OCI-LY1 (cell line): ENCODE measurements around the gene GNAL.

Experiments
- H2AFZ ChIP-seq: fragments of 200-600 bp; sonication (generic), shearing (Covaris generic); 2 replicates; pipeline ENCODE4 v1.6.0; 2014; ENCODE audit warnings: antibody characterized with exemption, mild to moderate bottlenecking, low read length
- H3F3A ChIP-seq: fragments of 200-600 bp; sonication (generic), shearing (Covaris generic); 2 replicates; pipeline ENCODE4 v1.6.0; 2014; ENCODE audit warnings: mild to moderate bottlenecking, antibody characterized with exemption, low read length, moderate library complexity; ENCODE audit not compliant: insufficient read depth
- H3K27ac ChIP-seq: fragments of 200-600 bp; sonication (generic); 2 replicates; pipeline ENCODE4 v1.5.1; 2014; ENCODE audit warnings: low read length, mixed run types, mild to moderate bottlenecking, low read depth; ENCODE audit not compliant: poor library complexity, severe bottlenecking
- H3K27me3 ChIP-seq: fragments of 200-600 bp; sonication (generic); 2 replicates; pipeline ENCODE4 v1.6.0; 2014; ENCODE audit warnings: antibody characterized with exemption, mild to moderate bottlenecking, low read length, moderate library complexity; ENCODE audit not compliant: insufficient read depth
- H3K36me3 ChIP-seq: fragments of 200-600 bp; sonication (generic); 2 replicates; pipeline ENCODE4 v1.6.1; 2014; ENCODE audit warnings: mild to moderate bottlenecking, antibody characterized with exemption, low read length, moderate library complexity, mixed read lengths; ENCODE audit not compliant: insufficient read depth
- H3K4me1 ChIP-seq: fragments of 200-600 bp; sonication (generic); 2 replicates; pipeline ENCODE4 v1.5.1; 2014; ENCODE audit warnings: mild to moderate bottlenecking, low read length, moderate library complexity; ENCODE audit not compliant: insufficient read depth, severe bottlenecking
- H3K4me2 ChIP-seq: fragments of 200-600 bp; sonication (generic), shearing (Covaris generic); 2 replicates; pipeline ENCODE4 v1.6.1; 2014; ENCODE audit warnings: low read length
- H3K4me3 ChIP-seq: fragments of 200-600 bp; sonication (generic); 2 replicates; pipeline ENCODE4 v1.5.1; 2014; ENCODE audit warnings: low read length, low read depth, mild to moderate bottlenecking, mixed read lengths; ENCODE audit not compliant: poor library complexity, severe bottlenecking
- H3K79me2 ChIP-seq: fragments of 200-600 bp; shearing (Covaris generic); 2 replicates; pipeline ENCODE4 v1.6.1; 2016; ENCODE audit warnings: mixed run types, low read length, mixed read lengths; ENCODE audit not compliant: insufficient read depth
- H3K9ac ChIP-seq: fragments of 200-600 bp; sonication (generic), shearing (Covaris generic); 2 replicates; pipeline ENCODE4 v1.6.1; 2014; ENCODE audit warnings: mild to moderate bottlenecking, low read length, mixed read lengths
- H3K9me2 ChIP-seq: fragments of 200-600 bp; sonication (generic), shearing (Covaris generic); 2 replicates; pipeline ENCODE4 v1.6.1; 2014; ENCODE audit warnings: low read depth, mild to moderate bottlenecking, low read length, mixed read lengths
- H3K9me3 ChIP-seq: fragments of 200-600 bp; shearing (Covaris generic); 2 replicates; pipeline ENCODE4 v1.6.1; 2014; ENCODE audit warnings: low read length, mixed read lengths
- H4K20me1 ChIP-seq: fragments of 200-600 bp; sonication (generic), shearing (Covaris generic); 2 replicates; pipeline ENCODE4 v1.6.0; 2016; ENCODE audit warnings: mild to moderate bottlenecking, low read length; ENCODE audit not compliant: insufficient read depth
- CTCF ChIP-seq: fragments of 200-600 bp; sonication (generic), shearing (Covaris generic); IDR thresholded peaks from 2 replicates; pipeline ENCODE4 v1.5.1; 2017; ENCODE audit warnings: mild to moderate bottlenecking, antibody characterized with exemption, low read length, moderate library complexity, mixed read lengths
- EZH2 ChIP-seq: fragments of 200-600 bp; sonication (generic), shearing (Covaris generic); IDR thresholded peaks from 2 replicates; pipeline ENCODE4 v1.8.0; 2017; ENCODE audit warnings: borderline replicate concordance, mixed run types, mild to moderate bottlenecking, antibody characterized with exemption, low read length, moderate library complexity, mixed read lengths

GNAL gene

GRCh38 chr18:11923450-11923849, 234.4 kb downstream of the GNAL start:
- Histone ChIP-seq H3K36me3 (no peaks in the 10 kb centered on the region), H3K27me3 (no peaks in the 10 kb centered on the region; the same call in 1 of the 2 replicates), H4K20me1 (no peaks in the 10 kb centered on the region), H3K27ac (no peak overlapping the region), H3K79me2 (no peaks in the 10 kb centered on the region), H2AFZ (no peak overlapping the region), H3K4me1 (peaks cover 14% of the 10 kb centered on the region), H3K9me3 (no peaks in the 10 kb centered on the region), H3K9me2 (no peaks in the 10 kb centered on the region), H3K9ac (no peak overlapping the region), H3K4me3 (no peak overlapping the region), H3K4me2 (no peak overlapping the region), H3F3A (peaks cover 2% of the 10 kb centered on the region; the same call in 1 of the 2 replicates)
- TF ChIP-seq CTCF = no peak
- TF ChIP-seq EZH2 = no peak

GRCh38 chr18:11925800-11926481, 236.9 kb downstream of the GNAL start:
- H3K9ac ChIP-seq = no peak overlapping the region
- H3F3A ChIP-seq = peaks cover 2% of the 10 kb centered on the region; the same call in 1 of the 2 replicates
- H2AFZ ChIP-seq = no peak overlapping the region
- H3K27ac ChIP-seq = no peak overlapping the region
- H3K4me2 ChIP-seq = no peak overlapping the region
- peaks cover 11% of the 10 kb centered on the region for H3K4me1 ChIP-seq
- no peak overlapping the region for H3K4me3 ChIP-seq
- no peaks in the 10 kb centered on the region for H3K9me3 ChIP-seq
- no peaks in the 10 kb centered on the region for H4K20me1 ChIP-seq
- no peaks in the 10 kb centered on the region for H3K9me2 ChIP-seq
- no peak for TF ChIP-seq EZH2
- TF ChIP-seq CTCF = no peak
- H3K36me3 ChIP-seq = no peaks in the 10 kb centered on the region
- no peaks in the 10 kb centered on the region for H3K79me2 ChIP-seq
- no peaks in the 10 kb centered on the region; the same call in 1 of the 2 replicates for H3K27me3 ChIP-seq

- H3K9ac ChIP-seq = no peak overlapping the region
- H3K4me1 ChIP-seq = no peaks in the 10 kb centered on the region
- H4K20me1 ChIP-seq = no peaks in the 10 kb centered on the region
- no peaks in the 10 kb centered on the region for H3K9me2 ChIP-seq
- H3K36me3 ChIP-seq = no peaks in the 10 kb centered on the region
- no peaks in the 10 kb centered on the region for H3K79me2 ChIP-seq
- TF ChIP-seq EZH2 (no peak), CTCF (no peak)
- peaks cover 2% of the 10 kb centered on the region; the same call in 1 of the 2 replicates for H3F3A ChIP-seq
- no peak overlapping the region for H2AFZ ChIP-seq
- no peak overlapping the region for H3K27ac ChIP-seq
- H3K9me3 ChIP-seq = no peaks in the 10 kb centered on the region
- no peak overlapping the region for H3K4me3 ChIP-seq
- H3K4me2 ChIP-seq = no peak overlapping the region
- no peaks in the 10 kb centered on the region; the same call in 1 of the 2 replicates for H3K27me3 ChIP-seq
Measured at GRCh38 chr18:11927497-11927896, 238.4 kb downstream of the GNAL start.
